ENCODE results near the gene NOS1. TPM values are rescaled to one million over a fixed set of nuclear protein-coding genes. Genes with fewer than 3 reads are reported as not detected.

Gene NOS1
- total and polyA plus RNA-seq, 2 experiments from 2014 or later, result 0.63 to 3.0 TPM

GRCh38 chr12:117241697-117242096, 119.7 kb downstream of the NOS1 start (continued):
- TF ChIP-seq EZH2 (IDR thresholded peaks at IDR 0.05; ENCODE audit: low read depth, unreplicated experiment), result no peak
- no peak for TF ChIP-seq JUNB (IDR thresholded peaks at IDR 0.05; ENCODE audit: unreplicated experiment)
- TF ChIP-seq CTCF (conservative IDR thresholded peaks at IDR 0.05; ENCODE audit: low read depth in 2 of 2), result no peak
- no peak for TF ChIP-seq NANOG (IDR thresholded peaks at IDR 0.05; ENCODE audit: borderline replicate concordance)

DNA sequence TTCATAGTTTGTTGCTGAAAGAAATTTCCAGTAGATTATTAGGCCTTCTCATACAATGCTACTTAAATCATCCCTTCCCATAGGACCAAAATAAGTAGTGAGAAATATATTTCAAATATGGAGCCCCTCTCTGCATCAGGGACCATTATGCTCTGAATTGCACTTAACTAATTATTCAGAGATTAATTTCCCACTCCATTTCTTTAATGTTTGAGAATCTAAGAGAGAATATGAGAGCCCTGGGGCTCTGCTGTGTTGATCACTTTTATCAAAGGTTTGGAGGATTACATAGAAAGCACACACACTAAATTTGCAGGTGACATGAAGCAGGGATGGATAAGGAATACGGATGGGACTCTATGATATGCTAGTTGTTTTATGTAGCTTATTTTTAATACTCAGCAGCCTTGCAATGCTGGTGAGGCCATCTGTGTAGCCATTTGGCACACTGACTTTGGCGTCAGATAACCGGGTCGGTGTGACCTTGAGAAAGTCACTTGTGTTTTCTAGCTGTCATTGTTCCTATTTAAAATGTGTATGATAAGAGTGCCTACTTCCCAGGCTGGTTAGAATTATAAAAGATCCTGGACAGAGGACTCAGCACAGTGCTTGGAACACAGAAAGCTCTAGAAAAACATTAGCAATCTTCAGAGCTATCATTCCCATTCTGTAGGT, 121.2 kb downstream of the NOS1 start:
- no peak overlapping the region for H3K27ac Mint-ChIP-seq
- H3K9me3 Mint-ChIP-seq, result no peaks in the 10 kb centered on the region
- H3F3A ChIP-seq (replicated peaks; ENCODE audit: low read depth), result no peaks in the 10 kb centered on the region
- H3K27me3 ChIP-seq (ENCODE audit: insufficient read depth), result no peaks in the 10 kb centered on the region; the same call in 1 of the 2 replicates
- H3K4me1 Mint-ChIP-seq, result peaks cover 16% of the 10 kb centered on the region
- DNase-seq (ENCODE audit: low spot score) (no peak), ATAC-seq (no peak)
- H4K20me1 ChIP-seq (replicated peaks; ENCODE audit: insufficient read depth), result no peaks in the 10 kb centered on the region
- H2AFZ ChIP-seq, result no peak overlapping the region
- H3K9me2 ChIP-seq (ENCODE audit: insufficient read depth), result no peaks in the 10 kb centered on the region
- H3K4me2 ChIP-seq, result no peak overlapping the region
- peaks cover 15% of the 10 kb centered on the region for H3K4me1 ChIP-seq (ENCODE audit: insufficient read depth)
- H3K79me2 ChIP-seq (replicated peaks; ENCODE audit: insufficient read depth), result no peaks in the 10 kb centered on the region
- no peaks in the 10 kb centered on the region; the same call in 2 of the 3 replicates for H3K36me3 Mint-ChIP-seq (ENCODE audit: low read depth)
- H3K27ac ChIP-seq (ENCODE audit: low read depth), result no peak overlapping the region
- TF ChIP-seq EZH2phosphoT487 (IDR thresholded peaks at IDR 0.05; ENCODE audit: unreplicated experiment), result no peak
- TF ChIP-seq JUNB (IDR thresholded peaks at IDR 0.05; ENCODE audit: unreplicated experiment), result no peak
- no peak for TF ChIP-seq POLR2AphosphoS5 (IDR thresholded peaks at IDR 0.05; ENCODE audit: low read depth)
- TF ChIP-seq REST (IDR thresholded peaks at IDR 0.05; ENCODE audit: unreplicated experiment), result no peak
- no peaks in the 10 kb centered on the region for H3K27me3 Mint-ChIP-seq (ENCODE audit: insufficient read depth, low read depth, poor library complexity)
- no peaks in the 10 kb centered on the region for H3K36me3 ChIP-seq (ENCODE audit: insufficient read depth)
- H3K4me3 ChIP-seq, result no peak overlapping the region
- no peak overlapping the region for H3K4me3 Mint-ChIP-seq
